Esophagus muscularis mucosa (tissue), 3 donors: ENCODE measurements around the gene DAPK3.

Source experiments
- CTCF ChIP-seq, 3 experiments: fragments of 200-600 bp in 2 of 3; fragments of 450-650 bp in 1 of 3; sonication (generic) in 2 of 3; IDR thresholded peaks; one replicate each; pipeline ENCODE4 v1.5.1; 2017 to 2019; ENCODE audit warnings: antibody characterized with exemption in 3 of 3, mild to moderate bottlenecking in 2 of 3, moderate library complexity in 1 of 3
- POLR2A ChIP-seq: fragments of 450-650 bp; IDR thresholded peaks from one replicate; pipeline ENCODE4 v1.6.1; 2017; ENCODE audit warnings: antibody characterized with exemption, moderate library complexity, mild to moderate bottlenecking, low read depth
- POLR2AphosphoS5 ChIP-seq, 2 donors: sonication (generic); formaldehyde crosslinking; IDR thresholded peaks; one replicate each; pipeline ENCODE4 v1.6.1; 2017; ENCODE audit warnings: antibody characterized with exemption in 2 of 2

GRCh38 chr19:4016486-4016885 is 45.6 kb upstream of the DAPK3 start:
- TF ChIP-seq CTCF (IDR thresholded peaks at IDR 0.05) (no peak), POLR2A (no peak), POLR2AphosphoS5 (IDR thresholded peaks at IDR 0.05) (no peak)
